Transverse colon (tissue), 4 donors: ENCODE results near the gene CDC37. TPM values are rescaled to one million over a fixed set of nuclear protein-coding genes. Genes with fewer than 3 reads are reported as not detected.
"Not testable (repeated sequence)": the region's sequence is repeated elsewhere in the genome, so short reads cannot be mapped to it uniquely, and the experiment has no call there.

Experiments used
- DNase-seq: peaks from one replicate; pipeline ENCODE4 v3.0.0-alpha.2; 2019
- H3K27ac ChIP-seq, 4 donors: fragments of 200-600 bp; sonication (generic); 2 replicates each; pipeline ENCODE4 v1.5.1; 2016 to 2018; ENCODE audit warnings: inconsistent platforms in 4 of 4
- H3K27me3 ChIP-seq: fragments of 200-600 bp; sonication (generic); 2 replicates; pipeline ENCODE4 v1.5.1; 2017; ENCODE audit warnings: inconsistent platforms
- H3K36me3 ChIP-seq, 4 donors: fragments of 200-600 bp; sonication (generic); 2 replicates each; pipeline ENCODE4 v1.5.1; 2017 to 2019; ENCODE audit warnings: inconsistent platforms in 4 of 4
- H3K4me1 ChIP-seq, 4 donors: fragments of 200-600 bp; sonication (generic); 2 replicates each; pipeline ENCODE4 v1.5.1; 2017 to 2020; ENCODE audit warnings: inconsistent platforms in 4 of 4
- H3K4me3 ChIP-seq, 4 donors: fragments of 200-600 bp; sonication (generic); 1 replicate in 1 of 4; 2 replicates in 3 of 4; pipeline versions ENCODE4 v1.5.1 to v1.6.1; 2017 to 2019; ENCODE audit warnings: inconsistent platforms in 4 of 4
- H3K9me3 ChIP-seq, 2 donors: fragments of 200-600 bp; sonication (generic); 2 replicates each; pipeline ENCODE4 v1.5.1; 2017 to 2019; ENCODE audit warnings: inconsistent platforms in 2 of 2
- CTCF ChIP-seq, 5 experiments: fragments of 200-600 bp in 3 of 5; fragments of 450-650 bp in 2 of 5; sonication (generic) in 3 of 5; IDR thresholded peaks; 1 replicate in 2 of 5; 2 replicates in 3 of 5; pipeline ENCODE4 v1.5.1; 2016 to 2017; ENCODE audit warnings: antibody characterized with exemption in 5 of 5, inconsistent platforms in 3 of 5, mild to moderate bottlenecking in 2 of 5, moderate library complexity in 1 of 5
- EP300 ChIP-seq: sonication (generic); formaldehyde crosslinking; IDR thresholded peaks from one replicate; pipeline ENCODE4 v1.6.1; 2017; ENCODE audit warnings: antibody characterized with exemption, low read depth
- POLR2A ChIP-seq: fragments of 450-650 bp; IDR thresholded peaks from one replicate; pipeline ENCODE4 v1.6.1; 2016; ENCODE audit warnings: antibody characterized with exemption, mild to moderate bottlenecking, moderate library complexity
- POLR2AphosphoS5 ChIP-seq, 3 donors: sonication (generic); formaldehyde crosslinking; IDR thresholded peaks; one replicate each; pipeline ENCODE4 v1.6.1; 2016; ENCODE audit warnings: antibody characterized with exemption in 3 of 3
- WGBS, 2 donors: methylation state at CpG; one replicate each; pipeline ENCODE4 v1.1.5; 2018; ENCODE audit warnings: low coverage in 1 of 2; 5-methylcytosine and 5-hydroxymethylcytosine counted together
- in situ Hi-C, 4 donors: fragments of 200-750 bp; cut with MboI; loops; one replicate each; pipeline versions ENCODE4 v1.15.0 to v1.15.1; 2017; ENCODE audit warnings: low sequenced_read_pairs in 3 of 4, low pct_ligation_motif_present in 1 of 4, low pct_unique_long_range_greater_than_20kb in 1 of 4
- intact Hi-C: fragments of 100-400 bp; cut with DNase I; formaldehyde crosslinking; loops from one replicate; pipeline ENCODE4 v1.15.1; 2023; ENCODE audit warnings: low total_unique reads
- total RNA-seq, 4 donors: library from RNA; depleted of rRNA; stranded (reverse); fragments of >200 nt; gene quantifications; one replicate each; pipeline ENCODE4 v1.1.0, GENCODE V29; 2016

CDC37 gene
- total RNA-seq, 4 donors from 2014 or later: 125 to 168 (median 162) TPM

GRCh38 chr19:10416083-10416379, 12.7 kb upstream of the CDC37 start:
- in situ Hi-C loops: no loop called here
- peaks cover 74% of the 10 kb centered on the region for H3K27me3 ChIP-seq
- 8% methylated on average over 9 of the region's 9 CpGs; no CpG with 5 or more reads in 1 of the 2 donors for WGBS, 2 donors

GRCh38 chr19:10412257-10412977, 9.1 kb upstream of the CDC37 start:
- intact Hi-C loops (no loop called here), in situ Hi-C loops (no loop called here)
- DNase-seq: no peak
- 50 to 57% methylated on average over 13 of the region's 13 CpGs for WGBS, 2 donors
- TF ChIP-seq EP300 (no peak), POLR2AphosphoS5 (IDR thresholded peaks at IDR 0.05) (peak in 1 of 3 donors; percentile 25)
- peaks cover 0 to 3% of the 10 kb centered on the region in 2 donors for H3K9me3 ChIP-seq
- H3K36me3 ChIP-seq: no peaks in the 10 kb centered on the region
- H3K4me1 ChIP-seq: peaks cover 0 to 12% (median 9%) of the 10 kb centered on the region in 4 donors
- H3K4me3 ChIP-seq: no peak overlapping the region
- peak overlapping the region; percentile 25 to 61 (median 46) for H3K27ac ChIP-seq
- peaks cover 71% of the 10 kb centered on the region for H3K27me3 ChIP-seq

More at GRCh38 chr19:10416083-10416379, 12.7 kb upstream of the CDC37 start:
- no peak for TF ChIP-seq CTCF (IDR thresholded peaks at IDR 0.05)
- no peak for TF ChIP-seq POLR2AphosphoS5 (IDR thresholded peaks at IDR 0.05)
- no peak for TF ChIP-seq POLR2A
- no peak for TF ChIP-seq EP300
- intact Hi-C loops: no loop called here
- H3K9me3 ChIP-seq: peaks cover 0 to 3% of the 10 kb centered on the region in 2 donors
- H3K4me3 ChIP-seq: peak overlapping the region in 3 of 4 donors; percentile 23 to 52 (median 42)
- peak overlapping the region; percentile 34 to 59 (median 35) for H3K27ac ChIP-seq
- no peak for DNase-seq
- H3K36me3 ChIP-seq: no peaks in the 10 kb centered on the region
- H3K4me1 ChIP-seq: peaks cover 9 to 39% (median 29%) of the 10 kb centered on the region in 4 donors

GRCh38 chr19:10411224-10411623, 7.9 kb upstream of the CDC37 start:
- DNase-seq, H3K9me3 ChIP-seq, H3K36me3 ChIP-seq, H3K4me3 ChIP-seq, in situ Hi-C loops, H3K4me1 ChIP-seq, H3K27ac ChIP-seq, intact Hi-C loops: not testable (repeated sequence)
- peaks cover 71% of the 10 kb centered on the region for H3K27me3 ChIP-seq
- whole genome bisulfite sequencing, 2 donors: 49 to 64% methylated on average over 4 to 5 of the region's 5 CpGs

- peak; percentile 62 for DNase-seq
- TF ChIP-seq EP300 (no peak), POLR2A (no peak), POLR2AphosphoS5 (IDR thresholded peaks at IDR 0.05) (peak in 1 of 3 donors; percentile 8), CTCF (IDR thresholded peaks at IDR 0.05) (no peak)
- in situ Hi-C loops: no loop called here
- Histone ChIP-seq H3K4me3 (no peak overlapping the region), H3K27me3 (peaks cover 66% of the 10 kb centered on the region), H3K36me3 (no peaks in the 10 kb centered on the region), H3K4me1 (peaks cover 11 to 17% (median 12%) of the 10 kb centered on the region in 4 donors), H3K9me3 (no peaks in the 10 kb centered on the region), H3K27ac (peak overlapping the region; percentile 38 to 62 (median 54))
- WGBS, 2 donors: 54 to 62% methylated on average over 8 to 18 of the region's 18 CpGs
- intact Hi-C loops: no loop called here
Measured at GRCh38 chr19:10408511-10409283, 5.4 kb upstream of the CDC37 start.

GRCh38 chr19:10407096-10407495, 3.8 kb upstream of the CDC37 start:
- H3K4me3 ChIP-seq: no peak overlapping the region
- H3K27me3 ChIP-seq: peaks cover 66% of the 10 kb centered on the region
- no peak overlapping the region for H3K27ac ChIP-seq
- DNase-seq: no peak
- in situ Hi-C loops (no loop called here), intact Hi-C loops (no loop called here)
- no peaks in the 10 kb centered on the region for H3K36me3 ChIP-seq
- H3K4me1 ChIP-seq: peaks cover 14 to 25% (median 19%) of the 10 kb centered on the region in 4 donors
- H3K9me3 ChIP-seq: no peaks in the 10 kb centered on the region
- no peak for TF ChIP-seq POLR2AphosphoS5 (IDR thresholded peaks at IDR 0.05)
- no peak for TF ChIP-seq EP300
- no peak for TF ChIP-seq CTCF (IDR thresholded peaks at IDR 0.05)
- TF ChIP-seq POLR2A: no peak
